SK-N-SH (cell line): ENCODE data around the gene PCED1B. TPM values are rescaled to one million over a fixed set of nuclear protein-coding genes. Genes with fewer than 3 reads are reported as not detected.

Experiments
- CTCF ChIA-PET: fragments of 300-600, 350-600 bp; formaldehyde crosslinking; extraction: SDS; loops from one replicate; lab custom pipeline; 2021; lab: Yijun Ruan, JAX
- POLR2A ChIA-PET: fragments of 350-600 bp; sonication (Branson Sonifier 250); formaldehyde crosslinking; extraction: SDS; loops from one replicate; lab custom pipeline; 2020; ENCODE audit warnings: antibody characterized with exemption, inconsistent platforms; lab: Yijun Ruan, JAX
- DNase-seq: peaks from one replicate; pipeline ENCODE4 v3.0.0; 2012
- H2AFZ ChIP-seq: fragments of 200-600 bp; sonication (generic); 2 replicates; pipeline ENCODE4 v1.8.1; 2016; ENCODE audit warnings: antibody characterized with exemption, mild to moderate bottlenecking, low read depth
- H3F3A ChIP-seq: fragments of 200-600 bp; sonication (generic); replicated peaks from 2 replicates; pipeline ENCODE3; 2016; ENCODE audit warnings: antibody characterized with exemption, mild to moderate bottlenecking; ENCODE audit not compliant: insufficient read depth
- H3K27ac ChIP-seq, 2 experiments: fragments of 200-500 bp in 1 of 2; fragments of 200-600 bp in 1 of 2; sonication (Bioruptor generic) in 1 of 2; sonication (generic), shearing (Covaris generic) in 1 of 2; 2 replicates each; pipeline versions ENCODE4 v1.5.1 to v1.6.1; 2014 to 2016; ENCODE audit warnings: low read depth in 2 of 2, inconsistent platforms in 1 of 2, low read length in 1 of 2, mild to moderate bottlenecking in 1 of 2, mixed read lengths in 1 of 2
- H3K27me3 ChIP-seq: fragments of 200-600 bp; sonication (generic), shearing (Covaris generic); 2 replicates; pipeline ENCODE4 v1.6.1; 2016; ENCODE audit warnings: mixed run types; ENCODE audit not compliant: insufficient read depth
- H3K36me3 ChIP-seq, 2 experiments: fragments of 200-500 bp in 1 of 2; fragments of 200-600 bp in 1 of 2; sonication (Bioruptor generic) in 1 of 2; sonication (generic) in 1 of 2; replicated peaks in 1 of 2; 2 replicates each; pipeline versions ENCODE3 to v1.5.1; 2014 to 2016; ENCODE audit warnings: low read length in 1 of 2, mild to moderate bottlenecking in 1 of 2; ENCODE audit not compliant: insufficient read depth in 2 of 2, control insufficient read depth in 1 of 2
- H3K4me1 ChIP-seq, 2 experiments: fragments of 200-500 bp in 1 of 2; fragments of 200-600 bp in 1 of 2; sonication (Bioruptor generic) in 1 of 2; sonication (generic), shearing (Covaris generic) in 1 of 2; 2 replicates each; pipeline versions ENCODE4 v1.5.1 to v1.6.1; 2014 to 2016; ENCODE audit warnings: low read depth in 1 of 2, low read length in 1 of 2, mixed run types in 1 of 2; ENCODE audit not compliant: insufficient read depth in 2 of 2, control insufficient read depth in 1 of 2
- H3K4me2 ChIP-seq: fragments of 200-600 bp; sonication (generic), shearing (Covaris generic); 2 replicates; pipeline ENCODE4 v1.6.1; 2017; ENCODE audit warnings: mixed run types
- H3K4me3 ChIP-seq, 2 experiments: fragments of 200-500 bp in 1 of 2; fragments of 200-600 bp in 1 of 2; sonication (Bioruptor generic) in 1 of 2; sonication (generic), shearing (Covaris generic) in 1 of 2; 2 replicates each; pipeline versions ENCODE4 v1.5.1 to v1.8.1; 2014 to 2016; ENCODE audit warnings: low read depth in 2 of 2, inconsistent platforms in 1 of 2, low read length in 1 of 2, mild to moderate bottlenecking in 1 of 2, mixed read lengths in 1 of 2, moderate library complexity in 1 of 2
- H3K79me2 ChIP-seq: fragments of 200-600 bp; sonication (generic); 2 replicates; pipeline ENCODE4 v1.8.1; 2017; ENCODE audit warnings: mild to moderate bottlenecking; ENCODE audit not compliant: insufficient read depth
- H3K9ac ChIP-seq: fragments of 200-600 bp; sonication (generic); 2 replicates; pipeline ENCODE4 v1.6.1; 2017; ENCODE audit warnings: mixed run types
- H3K9me2 ChIP-seq: fragments of 200-600 bp; sonication (generic); 2 replicates; pipeline ENCODE4 v1.6.1; 2017; ENCODE audit warnings: mixed run types
- H3K9me3 ChIP-seq: fragments of 200-600 bp; sonication (generic); 2 replicates; pipeline ENCODE4 v1.6.1; 2017; ENCODE audit warnings: mixed run types, mild to moderate bottlenecking, moderate library complexity
- H4K20me1 ChIP-seq: fragments of 200-600 bp; sonication (generic); 2 replicates; pipeline ENCODE4 v1.6.1; 2017; ENCODE audit warnings: mild to moderate bottlenecking, mixed run types; ENCODE audit not compliant: insufficient read depth
- CHD2 ChIP-seq: fragments of 150-350 bp; IDR thresholded peaks from 2 replicates; pipeline ENCODE4 v1.6.1; 2018; ENCODE audit warnings: low read length; ENCODE audit not compliant: partially characterized antibody
- EP300 ChIP-seq, 2 experiments: IDR thresholded peaks; 2 replicates each; pipeline versions ENCODE4 v1.4.0 to v1.6.1; 2012; ENCODE audit warnings: borderline replicate concordance in 1 of 2, low read depth in 1 of 2, low read length in 1 of 2
- EZH2phosphoT487 ChIP-seq: fragments of 200-600 bp; sonication (generic); IDR thresholded peaks from 2 replicates; pipeline ENCODE4 v1.6.1; 2017; ENCODE audit warnings: low read depth, mixed run types, mild to moderate bottlenecking, antibody characterized with exemption, moderate library complexity, borderline replicate concordance
- GABPA ChIP-seq: IDR thresholded peaks from 2 replicates; pipeline ENCODE4 v1.4.0; 2012; ENCODE audit warnings: low read depth, mild to moderate bottlenecking
- GATA2 ChIP-seq: sonication (generic); formaldehyde crosslinking; IDR thresholded peaks from 2 replicates; pipeline ENCODE4 v1.5.0; 2020; ENCODE audit warnings: mild to moderate bottlenecking, missing genetic modification reagents
- JUND ChIP-seq: IDR thresholded peaks from 2 replicates; pipeline ENCODE4 v1.4.0; 2012
- MEF2A ChIP-seq: IDR thresholded peaks from 2 replicates; pipeline ENCODE4 v1.4.0; 2012; ENCODE audit warnings: low read depth, borderline replicate concordance
- MXI1 ChIP-seq: IDR thresholded peaks from 2 replicates; pipeline ENCODE4 v1.6.1; 2012; ENCODE audit warnings: mild to moderate bottlenecking, low read depth, low read length, improper control_type of control experiment
- NRF1 ChIP-seq: IDR thresholded peaks from 2 replicates; pipeline ENCODE4 v1.6.1; 2012; ENCODE audit warnings: low read depth, mild to moderate bottlenecking, low read length
- POLR2AphosphoS5 ChIP-seq: IDR thresholded peaks from 2 replicates; pipeline ENCODE4 v1.6.1; 2012; ENCODE audit warnings: low read depth, low read length
- RAD21 ChIP-seq: IDR thresholded peaks from 2 replicates; pipeline ENCODE4 v1.6.1; 2012; ENCODE audit warnings: mild to moderate bottlenecking, low read length
- RCOR1 ChIP-seq: fragments of 150-350 bp; IDR thresholded peaks from 2 replicates; pipeline ENCODE4 v1.6.1; 2017; ENCODE audit warnings: antibody characterized with exemption, low read length
- RFX5 ChIP-seq: IDR thresholded peaks from 2 replicates; pipeline ENCODE4 v1.6.1; 2012; ENCODE audit warnings: mild to moderate bottlenecking, improper control_type of control experiment, low read length
- RXRA ChIP-seq: IDR thresholded peaks from 2 replicates; pipeline ENCODE4 v1.4.0; 2012; ENCODE audit warnings: low read depth, mild to moderate bottlenecking, borderline replicate concordance
- SIN3A ChIP-seq: IDR thresholded peaks from 2 replicates; pipeline ENCODE4 v1.6.1; 2012; ENCODE audit warnings: low read depth, mild to moderate bottlenecking, low read length, moderate library complexity, borderline replicate concordance
- SMC3 ChIP-seq: IDR thresholded peaks from 2 replicates; pipeline ENCODE4 v1.6.1; 2012; ENCODE audit warnings: low read depth, low read length, improper control_type of control experiment
- TCF12 ChIP-seq: IDR thresholded peaks from 2 replicates; pipeline ENCODE4 v1.4.0; 2012
- YY1 ChIP-seq: IDR thresholded peaks from 2 replicates; pipeline ENCODE4 v1.4.0; 2012; ENCODE audit warnings: low read depth, mild to moderate bottlenecking
- WGBS: methylation state at CpG from one replicate; pipeline ENCODE4 v1.1.6; 2017; ENCODE audit warnings: low lambda C conversion rate; 5-methylcytosine and 5-hydroxymethylcytosine counted together
- polyA plus RNA-seq, 3 experiments: library from polyadenylated mRNA; depleted of rRNA; stranded (reverse); fragments of >200 nt; gene quantifications; 2 replicates each; pipeline ENCODE4 v1.2.3, GENCODE V29; 2012
- TF ChIP-seq, protein P1 (sequence below): IDR thresholded peaks from 2 replicates; pipeline ENCODE4 v1.6.1; 2012; ENCODE audit warnings: mild to moderate bottlenecking, low read depth, low read length, moderate library complexity
- TF ChIP-seq, protein P2 (sequence below): IDR thresholded peaks from 2 replicates; pipeline ENCODE4; 2012
- TF ChIP-seq, protein P3 (sequence below): fragments of 150-350 bp; IDR thresholded peaks from 2 replicates; pipeline ENCODE4 v1.6.1; 2017; ENCODE audit warnings: antibody characterized with exemption, low read length, low read depth, borderline replicate concordance
- TF ChIP-seq, protein P4 (sequence below): IDR thresholded peaks from 2 replicates; pipeline ENCODE4 v1.4.0; 2012; ENCODE audit warnings: low read depth
- TF ChIP-seq, protein P5 (sequence below): IDR thresholded peaks from 2 replicates; pipeline ENCODE4 v1.4.0; 2012; ENCODE audit warnings: low read depth, borderline replicate concordance

The PCED1B gene
- polyA plus RNA-seq, 1 of the 3 experiments (the other 2 are of a cell fraction): 0.21 TPM

DNA sequence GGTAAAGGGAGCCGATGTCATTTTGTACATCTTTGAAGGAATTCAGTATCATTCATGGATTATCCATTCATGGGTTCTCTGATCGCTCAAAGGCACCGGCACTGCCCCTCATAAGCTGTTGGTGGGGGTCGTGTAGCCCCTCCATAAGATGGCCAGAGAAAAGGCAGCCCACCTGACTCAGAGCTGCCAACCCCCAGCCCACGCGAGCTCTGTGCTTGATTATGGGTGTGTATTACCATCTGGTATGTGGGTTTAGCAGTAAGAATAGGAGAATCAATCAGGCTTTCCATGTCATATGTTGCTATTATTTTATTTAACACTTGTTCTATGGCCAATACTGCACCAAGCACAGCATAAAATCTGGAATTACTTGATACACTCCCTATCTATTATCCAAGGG, 32.4 kb downstream of the PCED1B start (continued):
- TF ChIP-seq, protein P1, sequence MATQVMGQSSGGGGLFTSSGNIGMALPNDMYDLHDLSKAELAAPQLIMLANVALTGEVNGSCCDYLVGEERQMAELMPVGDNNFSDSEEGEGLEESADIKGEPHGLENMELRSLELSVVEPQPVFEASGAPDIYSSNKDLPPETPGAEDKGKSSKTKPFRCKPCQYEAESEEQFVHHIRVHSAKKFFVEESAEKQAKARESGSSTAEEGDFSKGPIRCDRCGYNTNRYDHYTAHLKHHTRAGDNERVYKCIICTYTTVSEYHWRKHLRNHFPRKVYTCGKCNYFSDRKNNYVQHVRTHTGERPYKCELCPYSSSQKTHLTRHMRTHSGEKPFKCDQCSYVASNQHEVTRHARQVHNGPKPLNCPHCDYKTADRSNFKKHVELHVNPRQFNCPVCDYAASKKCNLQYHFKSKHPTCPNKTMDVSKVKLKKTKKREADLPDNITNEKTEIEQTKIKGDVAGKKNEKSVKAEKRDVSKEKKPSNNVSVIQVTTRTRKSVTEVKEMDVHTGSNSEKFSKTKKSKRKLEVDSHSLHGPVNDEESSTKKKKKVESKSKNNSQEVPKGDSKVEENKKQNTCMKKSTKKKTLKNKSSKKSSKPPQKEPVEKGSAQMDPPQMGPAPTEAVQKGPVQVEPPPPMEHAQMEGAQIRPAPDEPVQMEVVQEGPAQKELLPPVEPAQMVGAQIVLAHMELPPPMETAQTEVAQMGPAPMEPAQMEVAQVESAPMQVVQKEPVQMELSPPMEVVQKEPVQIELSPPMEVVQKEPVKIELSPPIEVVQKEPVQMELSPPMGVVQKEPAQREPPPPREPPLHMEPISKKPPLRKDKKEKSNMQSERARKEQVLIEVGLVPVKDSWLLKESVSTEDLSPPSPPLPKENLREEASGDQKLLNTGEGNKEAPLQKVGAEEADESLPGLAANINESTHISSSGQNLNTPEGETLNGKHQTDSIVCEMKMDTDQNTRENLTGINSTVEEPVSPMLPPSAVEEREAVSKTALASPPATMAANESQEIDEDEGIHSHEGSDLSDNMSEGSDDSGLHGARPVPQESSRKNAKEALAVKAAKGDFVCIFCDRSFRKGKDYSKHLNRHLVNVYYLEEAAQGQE: no peak
- TF ChIP-seq RFX5 (no peak), CHD2 (no peak), RCOR1 (no peak)

DNA sequence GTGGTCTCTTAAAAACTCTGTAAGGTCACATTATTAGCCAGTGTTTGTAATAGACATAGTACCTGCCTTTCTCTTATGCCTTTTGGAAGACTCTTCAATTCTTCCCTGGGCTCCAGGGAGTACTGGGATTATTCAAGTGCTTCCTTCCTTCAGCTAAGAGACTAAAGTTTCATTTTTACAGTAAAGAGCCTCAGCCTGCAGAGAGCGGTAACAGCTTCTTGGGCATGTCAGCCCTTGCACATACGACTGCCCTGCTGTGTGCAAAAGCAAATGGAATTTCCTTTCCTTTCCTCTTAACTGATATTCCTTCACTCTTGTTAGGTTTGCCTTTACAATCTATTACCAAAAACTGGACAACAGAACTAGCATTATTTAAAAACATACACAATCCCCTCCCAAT, 33.3 kb downstream of the PCED1B start:
- Histone ChIP-seq H3K4me2 (no peak overlapping the region), H3K36me3 (no peaks in the 10 kb centered on the region), H3K9me3 (no peaks in the 10 kb centered on the region), H3F3A (no peaks in the 10 kb centered on the region), H3K4me3 (no peak overlapping the region), H3K27me3 (no peaks in the 10 kb centered on the region), H3K79me2 (no peaks in the 10 kb centered on the region), H3K4me1 (no peaks in the 10 kb centered on the region), H3K27ac (no peak overlapping the region), H4K20me1 (no peaks in the 10 kb centered on the region), H3K9ac (no peak overlapping the region), H3K9me2 (no peaks in the 10 kb centered on the region), H2AFZ (no peak overlapping the region)
- CTCF ChIA-PET: no interaction called here
- TF ChIP-seq YY1: no peak
- TF ChIP-seq RXRA: no peak
- no peak for TF ChIP-seq POLR2AphosphoS5
- TF ChIP-seq GATA2 (CRISPR knock-in tag): no peak
- TF ChIP-seq, protein P2, sequence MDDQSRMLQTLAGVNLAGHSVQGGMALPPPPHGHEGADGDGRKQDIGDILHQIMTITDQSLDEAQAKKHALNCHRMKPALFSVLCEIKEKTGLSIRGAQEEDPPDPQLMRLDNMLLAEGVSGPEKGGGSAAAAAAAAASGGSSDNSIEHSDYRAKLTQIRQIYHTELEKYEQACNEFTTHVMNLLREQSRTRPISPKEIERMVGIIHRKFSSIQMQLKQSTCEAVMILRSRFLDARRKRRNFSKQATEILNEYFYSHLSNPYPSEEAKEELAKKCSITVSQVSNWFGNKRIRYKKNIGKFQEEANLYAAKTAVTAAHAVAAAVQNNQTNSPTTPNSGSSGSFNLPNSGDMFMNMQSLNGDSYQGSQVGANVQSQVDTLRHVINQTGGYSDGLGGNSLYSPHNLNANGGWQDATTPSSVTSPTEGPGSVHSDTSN: no peak
- TF ChIP-seq, protein P3, sequence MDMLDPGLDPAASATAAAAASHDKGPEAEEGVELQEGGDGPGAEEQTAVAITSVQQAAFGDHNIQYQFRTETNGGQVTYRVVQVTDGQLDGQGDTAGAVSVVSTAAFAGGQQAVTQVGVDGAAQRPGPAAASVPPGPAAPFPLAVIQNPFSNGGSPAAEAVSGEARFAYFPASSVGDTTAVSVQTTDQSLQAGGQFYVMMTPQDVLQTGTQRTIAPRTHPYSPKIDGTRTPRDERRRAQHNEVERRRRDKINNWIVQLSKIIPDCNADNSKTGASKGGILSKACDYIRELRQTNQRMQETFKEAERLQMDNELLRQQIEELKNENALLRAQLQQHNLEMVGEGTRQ: no peak
- TF ChIP-seq, protein P4, sequence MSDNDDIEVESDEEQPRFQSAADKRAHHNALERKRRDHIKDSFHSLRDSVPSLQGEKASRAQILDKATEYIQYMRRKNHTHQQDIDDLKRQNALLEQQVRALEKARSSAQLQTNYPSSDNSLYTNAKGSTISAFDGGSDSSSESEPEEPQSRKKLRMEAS: no peak
- no peak for TF ChIP-seq NRF1
- TF ChIP-seq RAD21: no peak
- TF ChIP-seq SMC3: no peak
- TF ChIP-seq MXI1: no peak
- no peak for TF ChIP-seq SIN3A
- no peak for TF ChIP-seq JUND
- no peak for TF ChIP-seq EZH2phosphoT487
- no peak for TF ChIP-seq TCF12
- TF ChIP-seq GABPA: no peak
- no peak for TF ChIP-seq MEF2A
- no peak for TF ChIP-seq EP300 (IDR thresholded peaks at IDR 0.05; ENCODE audit: borderline replicate concordance in 1 of 2, low read depth in 1 of 2, low read length in 1 of 2)
- TF ChIP-seq, protein P5, sequence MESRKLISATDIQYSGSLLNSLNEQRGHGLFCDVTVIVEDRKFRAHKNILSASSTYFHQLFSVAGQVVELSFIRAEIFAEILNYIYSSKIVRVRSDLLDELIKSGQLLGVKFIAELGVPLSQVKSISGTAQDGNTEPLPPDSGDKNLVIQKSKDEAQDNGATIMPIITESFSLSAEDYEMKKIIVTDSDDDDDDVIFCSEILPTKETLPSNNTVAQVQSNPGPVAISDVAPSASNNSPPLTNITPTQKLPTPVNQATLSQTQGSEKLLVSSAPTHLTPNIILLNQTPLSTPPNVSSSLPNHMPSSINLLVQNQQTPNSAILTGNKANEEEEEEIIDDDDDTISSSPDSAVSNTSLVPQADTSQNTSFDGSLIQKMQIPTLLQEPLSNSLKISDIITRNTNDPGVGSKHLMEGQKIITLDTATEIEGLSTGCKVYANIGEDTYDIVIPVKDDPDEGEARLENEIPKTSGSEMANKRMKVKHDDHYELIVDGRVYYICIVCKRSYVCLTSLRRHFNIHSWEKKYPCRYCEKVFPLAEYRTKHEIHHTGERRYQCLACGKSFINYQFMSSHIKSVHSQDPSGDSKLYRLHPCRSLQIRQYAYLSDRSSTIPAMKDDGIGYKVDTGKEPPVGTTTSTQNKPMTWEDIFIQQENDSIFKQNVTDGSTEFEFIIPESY: no peak
- 33% methylated on average over 2 of the region's 2 CpGs for WGBS
- POLR2A ChIA-PET: no interaction called here
- DNase-seq: no peak
